Prostate gland (tissue), 2 donors: ENCODE results near the gene SIRPB2.

ENCODE experiments used
- CTCF ChIP-seq, 4 experiments: fragments of 200-600 bp in 2 of 4; fragments of 450-650 bp in 2 of 4; sonication (generic) in 2 of 4; IDR thresholded peaks; 1 replicate in 3 of 4; 2 replicates in 1 of 4; pipeline ENCODE4 v1.5.1; 2016 to 2019; ENCODE audit warnings: antibody characterized with exemption in 4 of 4, mild to moderate bottlenecking in 2 of 4, moderate library complexity in 2 of 4
- POLR2A ChIP-seq: fragments of 450-650 bp; IDR thresholded peaks from one replicate; pipeline ENCODE4 v1.6.1; 2016; ENCODE audit warnings: antibody characterized with exemption, mild to moderate bottlenecking

DNA sequence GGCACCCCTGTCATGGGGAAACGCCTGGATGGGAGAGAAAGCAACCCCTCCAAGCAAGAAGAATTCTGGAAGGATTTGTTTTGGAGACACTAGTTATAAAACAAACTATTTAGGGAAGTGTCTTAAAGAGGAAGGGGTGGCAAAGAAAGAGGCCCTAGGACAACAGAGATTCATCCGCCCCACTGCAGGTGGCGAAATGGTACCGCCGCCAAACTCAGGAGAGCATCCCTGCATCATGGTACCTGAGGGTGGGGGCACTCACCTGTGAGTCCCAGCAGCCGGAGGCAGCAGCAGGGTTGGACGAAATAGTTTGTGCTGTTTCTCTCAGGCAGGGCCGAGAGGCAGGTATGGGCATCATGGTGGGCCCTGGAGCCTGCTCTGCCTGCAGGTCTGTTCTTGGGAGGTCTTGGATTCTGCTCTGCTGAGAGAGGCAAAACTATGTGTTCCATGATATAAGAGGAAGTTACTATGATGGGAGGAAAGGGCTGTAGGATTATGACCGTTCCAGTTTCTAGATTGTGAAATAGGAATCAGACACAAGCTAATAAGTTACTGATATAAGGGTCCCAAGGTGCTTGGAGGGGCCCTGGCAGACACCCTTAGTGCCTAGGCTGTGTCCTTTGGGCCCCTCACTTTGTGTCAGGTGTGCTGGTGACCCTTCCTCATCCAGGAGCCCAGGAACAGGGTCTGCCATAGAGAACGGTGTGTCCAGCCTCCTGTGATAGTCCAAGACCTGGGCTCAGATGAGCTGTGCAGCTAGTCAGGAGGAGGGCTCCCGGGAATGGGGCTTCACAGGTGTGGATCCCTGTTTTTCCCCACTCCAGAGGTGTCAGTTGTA is 45.9 kb upstream of the SIRPB2 start:
- TF ChIP-seq CTCF (IDR thresholded peaks at IDR 0.05) (no peak), POLR2A (no peak)
